GM18508 (cell line): ENCODE measurements around the gene CDC14C.
"Not testable (repeated sequence)": the region's sequence is repeated elsewhere in the genome, so short reads cannot be mapped to it uniquely, and the experiment has no call there.

Experiments
- ATAC-seq: cut with Tn5 transposase; IDR thresholded peaks from one replicate; pipeline ENCODE4 v1.9.1; 2021; ENCODE audit warnings: moderate number of reproducible peaks; ENCODE audit not compliant: insufficient read depth, unreplicated experiment

Gene CDC14C

GRCh38 chr7:48924433-48924832 lies at the start of gene CDC14C:
TSS of gene CDC14C (plus strand) at chr7:48924547. CDS start at chr7:48924673, 126 bp downstream.
- ATAC-seq: no peak

GRCh38 chr7:48875045-48875916 lies 49.1 kb upstream of the CDC14C start:
- no peak for ATAC-seq

- no peak for ATAC-seq
Observed at GRCh38 chr7:48876087-48876486, 48.3 kb upstream of the CDC14C start.

GRCh38 chr7:48880851-48881250 lies 43.5 kb upstream of the CDC14C start:
- ATAC-seq: no peak

- no peak for ATAC-seq
Observed at GRCh38 chr7:48887500-48887899, 36.8 kb upstream of the CDC14C start.

GRCh38 chr7:48894574-48894973 lies 29.8 kb upstream of the CDC14C start:
- ATAC-seq: no peak

- ATAC-seq: no peak
Observed at GRCh38 chr7:48899932-48900331, 24.4 kb upstream of the CDC14C start.

- no peak for ATAC-seq
Observed at GRCh38 chr7:48901966-48902365, 22.4 kb upstream of the CDC14C start.

GRCh38 chr7:48904975-48905374 lies 19.4 kb upstream of the CDC14C start:
- no peak for ATAC-seq

- not testable (repeated sequence) for ATAC-seq
Observed at GRCh38 chr7:48905686-48906085, 18.7 kb upstream of the CDC14C start.

- not testable (repeated sequence) for ATAC-seq
Observed at GRCh38 chr7:48909887-48910286, 14.5 kb upstream of the CDC14C start.

- ATAC-seq: no peak
Observed at GRCh38 chr7:48931481-48931880, 7.1 kb downstream of the CDC14C start.

- no peak for ATAC-seq
Observed at GRCh38 chr7:48932126-48932910, 8.0 kb downstream of the CDC14C start.

GRCh38 chr7:48933549-48934085 lies 9.3 kb downstream of the CDC14C start:
- ATAC-seq: no peak

GRCh38 chr7:48938539-48939295 lies 14.4 kb downstream of the CDC14C start:
- no peak for ATAC-seq

GRCh38 chr7:48943279-48943990 lies 19.1 kb downstream of the CDC14C start:
- no peak for ATAC-seq

GRCh38 chr7:48955916-48956315 lies 31.6 kb downstream of the CDC14C start:
- no peak for ATAC-seq

- ATAC-seq: no peak
Observed at GRCh38 chr7:48959676-48960075, 35.3 kb downstream of the CDC14C start.

GRCh38 chr7:48962821-48963505 lies 38.6 kb downstream of the CDC14C start:
- ATAC-seq: no peak
